Upper lobe of left lung (tissue), 6 donors: ENCODE data around the gene ZFX. TPM values are rescaled to one million over a fixed set of nuclear protein-coding genes. Genes with fewer than 3 reads are reported as not detected.

Source experiments
- ATAC-seq, 2 donors: fragments of 200-7000 bp; cut with Tn5 transposase; one replicate each; pipeline ENCODE4 v1.9.1; 2022; ENCODE audit warnings: mild to moderate bottlenecking in 2 of 2, moderate library complexity in 2 of 2; ENCODE audit not compliant: low FRiP score in 2 of 2
- DNase-seq, 2 donors: peaks; one replicate each; pipeline ENCODE4 v3.0.0-alpha.2; 2019 to 2020
- H3K27ac ChIP-seq, 4 donors: fragments of 200-600 bp; sonication (generic); one replicate each; pipeline ENCODE4 v1.5.1; 2016 to 2019
- H3K27me3 ChIP-seq, 4 donors: fragments of 200-600 bp; sonication (generic); one replicate each; pipeline ENCODE4 v1.5.1; 2017 to 2019
- H3K36me3 ChIP-seq, 4 donors: fragments of 200-600 bp; sonication (generic); one replicate each; pipeline ENCODE4 v1.5.1; 2016 to 2019
- H3K4me1 ChIP-seq, 4 donors: fragments of 200-600 bp; sonication (generic); one replicate each; pipeline ENCODE4 v1.5.1; 2018 to 2019
- H3K4me3 ChIP-seq, 4 donors: fragments of 200-600 bp; sonication (generic); one replicate each; pipeline ENCODE4 v1.5.1; 2017 to 2019; ENCODE audit warnings: mild to moderate bottlenecking in 2 of 4, moderate library complexity in 1 of 4
- H3K9me3 ChIP-seq, 4 donors: fragments of 200-600 bp; sonication (generic); one replicate each; pipeline ENCODE4 v1.5.1; 2018 to 2019
- EP300 ChIP-seq, 4 donors: sonication (generic); formaldehyde crosslinking; IDR thresholded peaks; one replicate each; pipeline ENCODE4 v1.5.1; 2017; ENCODE audit warnings: antibody characterized with exemption in 4 of 4, control low read depth in 2 of 4
- POLR2A ChIP-seq, 4 donors: fragments of 450-650 bp; IDR thresholded peaks; one replicate each; pipeline ENCODE4 v1.5.1; 2016 to 2017; ENCODE audit warnings: antibody characterized with exemption in 4 of 4, mild to moderate bottlenecking in 2 of 4
- POLR2AphosphoS5 ChIP-seq, 2 donors: sonication (generic); formaldehyde crosslinking; IDR thresholded peaks; one replicate each; pipeline ENCODE4 v1.5.1; 2017; ENCODE audit warnings: antibody characterized with exemption in 2 of 2
- WGBS, 2 donors: methylation state at CpG; one replicate each; pipeline ENCODE4 v1.1.5; 2017 to 2018; 5-methylcytosine and 5-hydroxymethylcytosine counted together
- total RNA-seq, 6 donors: library from RNA; depleted of rRNA in 4 of 6; stranded (reverse); fragments of >200 nt in 4 of 6; gene quantifications; one replicate each; pipeline versions ENCODE4 v1.1.0 to v1.2.1, GENCODE V29; 2016 to 2021
- TF ChIP-seq, protein P1 (sequence below), 6 experiments: fragments of 450-650 bp in 4 of 6; fragments of 200-600 bp in 2 of 6; sonication (generic) in 2 of 6; IDR thresholded peaks; one replicate each; pipeline ENCODE4 v1.5.1; 2016 to 2019; ENCODE audit warnings: antibody characterized with exemption in 6 of 6
- donor health status: DM: no; HTN: no; CAD: no; lungs with moderate emphysema.
- donor health status: DM: no; HTN: yes; CAD: no; lungs with severe emphysema.

ZFX gene
- total RNA-seq, 6 donors from 2014 or later: 15.7 to 68.6 (median 31.1) TPM

GRCh38 chrX:24150898-24151297, 1.4 kb downstream of the ZFX start:
- 0 to 4% methylated on average over 10 of the region's 10 CpGs for WGBS, 2 donors
- Histone ChIP-seq H3K4me1 (peaks cover 26 to 78% (median 57%) of the 10 kb centered on the region in 4 donors), H3K27ac (peak overlapping the region; percentile 95 to 100 (median 98)), H3K9me3 (no peaks in the 10 kb centered on the region), H3K4me3 (peak overlapping the region; percentile 63 to 70 (median 65)), H3K36me3 (peaks cover 0 to 6% (median 0%) of the 10 kb centered on the region in 4 donors), H3K27me3 (no peaks in the 10 kb centered on the region)
- no peak for DNase-seq
- no peak for ATAC-seq
- TF ChIP-seq, protein P1, sequence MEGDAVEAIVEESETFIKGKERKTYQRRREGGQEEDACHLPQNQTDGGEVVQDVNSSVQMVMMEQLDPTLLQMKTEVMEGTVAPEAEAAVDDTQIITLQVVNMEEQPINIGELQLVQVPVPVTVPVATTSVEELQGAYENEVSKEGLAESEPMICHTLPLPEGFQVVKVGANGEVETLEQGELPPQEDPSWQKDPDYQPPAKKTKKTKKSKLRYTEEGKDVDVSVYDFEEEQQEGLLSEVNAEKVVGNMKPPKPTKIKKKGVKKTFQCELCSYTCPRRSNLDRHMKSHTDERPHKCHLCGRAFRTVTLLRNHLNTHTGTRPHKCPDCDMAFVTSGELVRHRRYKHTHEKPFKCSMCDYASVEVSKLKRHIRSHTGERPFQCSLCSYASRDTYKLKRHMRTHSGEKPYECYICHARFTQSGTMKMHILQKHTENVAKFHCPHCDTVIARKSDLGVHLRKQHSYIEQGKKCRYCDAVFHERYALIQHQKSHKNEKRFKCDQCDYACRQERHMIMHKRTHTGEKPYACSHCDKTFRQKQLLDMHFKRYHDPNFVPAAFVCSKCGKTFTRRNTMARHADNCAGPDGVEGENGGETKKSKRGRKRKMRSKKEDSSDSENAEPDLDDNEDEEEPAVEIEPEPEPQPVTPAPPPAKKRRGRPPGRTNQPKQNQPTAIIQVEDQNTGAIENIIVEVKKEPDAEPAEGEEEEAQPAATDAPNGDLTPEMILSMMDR (IDR thresholded peaks at IDR 0.05): no peak
- TF ChIP-seq POLR2AphosphoS5 (IDR thresholded peaks at IDR 0.05) (no peak), POLR2A (IDR thresholded peaks at IDR 0.05) (no peak), EP300 (IDR thresholded peaks at IDR 0.05) (no peak)

DNA sequence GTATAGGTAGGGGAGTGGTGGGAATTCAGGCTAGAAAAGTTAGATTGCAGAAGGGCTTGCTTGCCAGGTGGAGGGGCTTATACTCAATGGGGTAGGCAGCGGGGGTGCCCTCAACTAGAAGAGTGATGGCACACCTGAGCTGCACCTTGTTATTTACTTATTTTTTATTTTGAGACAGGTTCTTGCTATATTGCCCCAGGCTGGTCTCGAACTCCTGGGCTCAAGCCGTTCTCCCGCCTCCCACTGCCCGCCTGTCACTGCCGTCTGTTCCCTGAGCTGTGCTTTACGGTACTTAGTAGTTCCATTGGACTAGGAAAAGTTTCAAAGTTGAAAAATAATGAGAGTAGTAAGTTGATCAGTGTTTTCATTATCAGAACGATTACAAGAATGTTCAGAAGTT, 2.0 kb downstream of the ZFX start:
- Histone ChIP-seq H3K9me3 (no peaks in the 10 kb centered on the region), H3K36me3 (peaks cover 0 to 6% (median 0%) of the 10 kb centered on the region in 4 donors), H3K27ac (peak overlapping the region in 2 of 4 donors; percentile 99 to 100), H3K4me3 (peak overlapping the region in 2 of 4 donors; percentile 64 to 66), H3K27me3 (no peaks in the 10 kb centered on the region), H3K4me1 (peaks cover 26 to 77% (median 54%) of the 10 kb centered on the region in 4 donors)
- WGBS, 2 donors: 68 to 74% methylated on average over 8 of the region's 8 CpGs
- no peak for ATAC-seq
- DNase-seq: no peak
- TF ChIP-seq POLR2A (IDR thresholded peaks at IDR 0.05) (no peak), EP300 (IDR thresholded peaks at IDR 0.05) (no peak), POLR2AphosphoS5 (IDR thresholded peaks at IDR 0.05) (no peak)
- TF ChIP-seq, protein P1 (IDR thresholded peaks at IDR 0.05): no peak

DNA sequence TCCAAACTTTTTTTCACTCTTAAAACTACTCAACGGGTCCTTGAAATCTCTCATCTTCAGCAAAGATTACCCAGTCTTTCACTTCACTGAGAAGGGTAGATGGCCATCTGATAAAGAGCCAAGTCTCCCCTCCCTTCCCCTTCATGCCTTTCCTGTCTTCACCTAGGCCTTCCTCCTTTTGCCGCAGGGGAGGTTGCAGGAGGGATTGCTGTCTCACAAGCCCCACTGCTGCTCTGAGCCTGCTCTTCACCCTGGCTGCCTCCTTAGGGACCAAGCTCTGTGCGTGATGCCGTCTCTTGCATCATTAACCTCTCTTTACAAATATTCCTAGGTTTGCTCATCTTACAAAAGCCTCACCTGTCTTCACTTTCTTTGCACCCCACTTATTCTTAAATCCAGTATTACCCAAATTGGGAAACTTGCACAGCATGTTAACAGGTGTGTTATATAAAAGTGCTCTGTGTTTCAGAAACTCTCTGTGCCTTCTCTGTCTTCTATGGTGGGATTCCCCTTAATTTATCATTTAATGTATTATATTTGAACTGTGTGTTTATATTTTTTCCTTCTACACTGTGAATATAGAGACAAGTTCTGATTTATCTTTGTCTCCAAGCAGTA, 3.8 kb downstream of the ZFX start:
- Histone ChIP-seq H3K27me3 (no peaks in the 10 kb centered on the region), H3K9me3 (no peaks in the 10 kb centered on the region), H3K27ac (peak overlapping the region in 2 of 4 donors; percentile 48 to 51), H3K4me3 (no peak overlapping the region), H3K36me3 (peaks cover 0 to 6% (median 0%) of the 10 kb centered on the region in 4 donors), H3K4me1 (peaks cover 18 to 67% (median 46%) of the 10 kb centered on the region in 4 donors)
- WGBS, 2 donors: 12 to 23% methylated on average over 4 of the region's 4 CpGs
- ATAC-seq (no peak), DNase-seq (peak in 1 of 2 donors; percentile 27)
- TF ChIP-seq EP300 (IDR thresholded peaks at IDR 0.05): no peak
- no peak for TF ChIP-seq POLR2AphosphoS5 (IDR thresholded peaks at IDR 0.05)
- TF ChIP-seq, protein P1 (IDR thresholded peaks at IDR 0.05): no peak
- TF ChIP-seq POLR2A (IDR thresholded peaks at IDR 0.05): no peak

GRCh38 chrX:24153796-24154189, 4.3 kb downstream of the ZFX start:
- ATAC-seq: no peak
- peaks cover 0 to 6% (median 0%) of the 10 kb centered on the region in 4 donors for H3K36me3 ChIP-seq
- WGBS, 2 donors: 40 to 47% methylated on average over 2 of the region's 2 CpGs
- peaks cover 18 to 63% (median 44%) of the 10 kb centered on the region in 4 donors for H3K4me1 ChIP-seq
- DNase-seq: no peak
- peak overlapping the region in 2 of 4 donors; percentile 48 to 51 for H3K27ac ChIP-seq
- no peaks in the 10 kb centered on the region for H3K9me3 ChIP-seq
- no peak for TF ChIP-seq POLR2A (IDR thresholded peaks at IDR 0.05)
- TF ChIP-seq, protein P1 (IDR thresholded peaks at IDR 0.05): no peak
- no peak for TF ChIP-seq EP300 (IDR thresholded peaks at IDR 0.05)
- no peak for TF ChIP-seq POLR2AphosphoS5 (IDR thresholded peaks at IDR 0.05)
- no peaks in the 10 kb centered on the region for H3K27me3 ChIP-seq
- no peak overlapping the region for H3K4me3 ChIP-seq
